NT2/D1 (cell line): Measurements from ENCODE around the gene BCL6B.

ENCODE experiments used
- DNase-seq: peaks from one replicate; pipeline ENCODE4 v3.0.0-alpha.2; 2011; ENCODE audit warnings: low read depth, low spot score
- H3K27me3 ChIP-seq: 2 replicates; pipeline ENCODE4 v1.6.0; 2011; ENCODE audit warnings: mild to moderate bottlenecking; ENCODE audit not compliant: insufficient read length, insufficient read depth
- H3K36me3 ChIP-seq: 2 replicates; pipeline ENCODE4 v1.6.1; 2011; ENCODE audit warnings: mild to moderate bottlenecking, low read length, mixed read lengths; ENCODE audit not compliant: insufficient read depth, insufficient read length
- H3K4me1 ChIP-seq: 2 replicates; pipeline ENCODE4 v1.5.1; 2011; ENCODE audit not compliant: insufficient read depth, insufficient read length
- H3K4me3 ChIP-seq: 2 replicates; pipeline ENCODE4 v1.5.1; 2011; ENCODE audit warnings: low read depth; ENCODE audit not compliant: insufficient read length
- H3K9ac ChIP-seq: 2 replicates; pipeline ENCODE4 v1.6.0; 2011; ENCODE audit warnings: low read depth; ENCODE audit not compliant: insufficient read length
- H3K9me3 ChIP-seq: 2 replicates; pipeline ENCODE4 v1.5.1; 2011; ENCODE audit warnings: mild to moderate bottlenecking, low read length; ENCODE audit not compliant: insufficient read depth
- SUZ12 ChIP-seq: IDR thresholded peaks from 2 replicates; pipeline ENCODE4 v1.6.1; 2011; ENCODE audit not compliant: insufficient read length, insufficient read depth; ENCODE audit errors: extremely low read depth
- YY1 ChIP-seq: IDR thresholded peaks from 2 replicates; pipeline ENCODE4 v1.6.1; 2011; ENCODE audit not compliant: insufficient read length, insufficient read depth
- ZNF274 ChIP-seq: IDR thresholded peaks from 2 replicates; pipeline ENCODE4 v1.6.1; 2011; ENCODE audit warnings: mild to moderate bottlenecking, low read depth, low read length

The BCL6B gene

GRCh38 chr17:7070712-7071111 is 47.9 kb downstream of the BCL6B start:
- Histone ChIP-seq H3K4me3 (no peak overlapping the region), H3K9me3 (peaks cover 23% of the 10 kb centered on the region), H3K9ac (no peak overlapping the region), H3K36me3 (no peaks in the 10 kb centered on the region), H3K4me1 (no peaks in the 10 kb centered on the region), H3K27me3 (no peaks in the 10 kb centered on the region)
- TF ChIP-seq SUZ12 (no peak), YY1 (no peak), ZNF274 (no peak)
- no peak for DNase-seq

GRCh38 chr17:7072406-7072805 is 49.6 kb downstream of the BCL6B start:
- Histone ChIP-seq H3K36me3 (no peaks in the 10 kb centered on the region), H3K9me3 (peaks cover 17% of the 10 kb centered on the region), H3K9ac (no peak overlapping the region), H3K4me1 (no peaks in the 10 kb centered on the region), H3K27me3 (no peaks in the 10 kb centered on the region), H3K4me3 (no peak overlapping the region)
- no peak for TF ChIP-seq ZNF274
- TF ChIP-seq SUZ12, result no peak
- TF ChIP-seq YY1, result no peak
- DNase-seq, result no peak

GRCh38 chr17:7074931-7075330 is 52.1 kb downstream of the BCL6B start:
- Histone ChIP-seq H3K4me3 (no peak overlapping the region), H3K36me3 (no peaks in the 10 kb centered on the region), H3K9me3 (no peaks in the 10 kb centered on the region), H3K9ac (no peak overlapping the region), H3K27me3 (no peaks in the 10 kb centered on the region), H3K4me1 (no peaks in the 10 kb centered on the region)
- no peak for DNase-seq
- TF ChIP-seq ZNF274 (no peak), YY1 (no peak), SUZ12 (no peak)

GRCh38 chr17:7077911-7078546 is 55.2 kb downstream of the BCL6B start:
- H3K4me1 ChIP-seq, result no peaks in the 10 kb centered on the region
- no peak overlapping the region for H3K4me3 ChIP-seq
- H3K36me3 ChIP-seq, result no peaks in the 10 kb centered on the region
- no peak for DNase-seq
- no peak for TF ChIP-seq ZNF274
- no peak for TF ChIP-seq YY1
- no peak for TF ChIP-seq SUZ12
- no peak overlapping the region for H3K9ac ChIP-seq
- no peaks in the 10 kb centered on the region for H3K27me3 ChIP-seq
- no peaks in the 10 kb centered on the region for H3K9me3 ChIP-seq

- H3K9me3 ChIP-seq, result no peaks in the 10 kb centered on the region
These were observed 55.9 kb downstream of the BCL6B start for GRCh38 chr17:7078711-7079110.

More at GRCh38 chr17:7078711-7079110, 55.9 kb downstream of the BCL6B start:
- no peak for TF ChIP-seq ZNF274
- no peak for DNase-seq
- Histone ChIP-seq H3K9ac (no peak overlapping the region), H3K27me3 (no peaks in the 10 kb centered on the region), H3K36me3 (no peaks in the 10 kb centered on the region), H3K4me1 (no peaks in the 10 kb centered on the region), H3K4me3 (no peak overlapping the region)
